ENCODE data around the gene PCDH17.

Gene PCDH17

GRCh38 chr13:57636816-57637215 lies 5.3 kb downstream of the PCDH17 start:
- TF ChIP-seq, protein P1, sequence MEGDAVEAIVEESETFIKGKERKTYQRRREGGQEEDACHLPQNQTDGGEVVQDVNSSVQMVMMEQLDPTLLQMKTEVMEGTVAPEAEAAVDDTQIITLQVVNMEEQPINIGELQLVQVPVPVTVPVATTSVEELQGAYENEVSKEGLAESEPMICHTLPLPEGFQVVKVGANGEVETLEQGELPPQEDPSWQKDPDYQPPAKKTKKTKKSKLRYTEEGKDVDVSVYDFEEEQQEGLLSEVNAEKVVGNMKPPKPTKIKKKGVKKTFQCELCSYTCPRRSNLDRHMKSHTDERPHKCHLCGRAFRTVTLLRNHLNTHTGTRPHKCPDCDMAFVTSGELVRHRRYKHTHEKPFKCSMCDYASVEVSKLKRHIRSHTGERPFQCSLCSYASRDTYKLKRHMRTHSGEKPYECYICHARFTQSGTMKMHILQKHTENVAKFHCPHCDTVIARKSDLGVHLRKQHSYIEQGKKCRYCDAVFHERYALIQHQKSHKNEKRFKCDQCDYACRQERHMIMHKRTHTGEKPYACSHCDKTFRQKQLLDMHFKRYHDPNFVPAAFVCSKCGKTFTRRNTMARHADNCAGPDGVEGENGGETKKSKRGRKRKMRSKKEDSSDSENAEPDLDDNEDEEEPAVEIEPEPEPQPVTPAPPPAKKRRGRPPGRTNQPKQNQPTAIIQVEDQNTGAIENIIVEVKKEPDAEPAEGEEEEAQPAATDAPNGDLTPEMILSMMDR (IDR thresholded peaks at IDR 0.05; ENCODE audit: low read depth, low read length) = no peak
- H3K4me3 ChIP-seq (ENCODE audit: low read depth, low read length) = no peak overlapping the region

GRCh38 chr13:57637515-57637914 lies 6.0 kb downstream of the PCDH17 start:
- H3K4me3 ChIP-seq (ENCODE audit: low read depth, low read length) = no peak overlapping the region

DNA sequence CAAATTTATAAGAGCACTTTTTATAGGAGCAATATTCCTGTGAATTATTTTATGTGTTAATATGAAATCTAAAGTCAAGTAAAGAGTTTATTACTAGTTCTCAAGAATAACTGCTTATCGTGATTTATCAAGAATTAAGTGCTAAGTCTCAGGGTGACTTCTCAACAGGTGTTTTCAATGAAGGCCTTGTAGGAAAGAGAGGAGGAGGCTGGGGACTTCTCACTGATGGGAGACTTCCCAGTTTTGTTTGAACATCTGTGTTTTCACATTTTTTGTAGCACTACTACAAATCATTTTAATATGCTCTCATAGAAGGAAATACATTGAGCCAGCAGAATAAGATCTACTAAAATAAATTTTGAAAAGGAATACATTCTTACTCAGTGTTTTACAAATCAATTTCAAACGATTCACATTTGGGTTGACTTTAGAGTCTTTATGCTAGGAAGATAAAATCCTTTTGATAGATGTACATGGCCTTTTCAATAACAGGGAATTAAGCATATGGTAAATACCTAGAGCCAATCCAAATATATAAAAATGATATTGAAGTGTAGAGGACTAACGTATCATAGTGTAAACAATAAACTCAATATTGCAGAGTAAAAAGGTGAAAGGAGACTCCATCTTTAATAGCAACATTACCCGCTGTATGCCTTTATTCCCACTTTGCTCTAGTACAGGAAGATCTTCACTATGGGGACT lies 6.8 kb downstream of the PCDH17 start:
- TF ChIP-seq, protein P1 (IDR thresholded peaks at IDR 0.05; ENCODE audit: low read depth, low read length) = no peak

More at GRCh38 chr13:57637515-57637914, 6.0 kb downstream of the PCDH17 start:
- TF ChIP-seq, protein P1 (IDR thresholded peaks at IDR 0.05; ENCODE audit: low read depth, low read length) = no peak

GRCh38 chr13:57640607-57641006 lies 9.1 kb downstream of the PCDH17 start:
- TF ChIP-seq, protein P1 (IDR thresholded peaks at IDR 0.05; ENCODE audit: low read depth, low read length) = no peak
- no peak overlapping the region for H3K4me3 ChIP-seq (ENCODE audit: low read depth, low read length)

More for the DNA sequence above, 6.8 kb downstream of the PCDH17 start:
- H3K4me3 ChIP-seq (ENCODE audit: low read depth, low read length) = no peak overlapping the region

DNA sequence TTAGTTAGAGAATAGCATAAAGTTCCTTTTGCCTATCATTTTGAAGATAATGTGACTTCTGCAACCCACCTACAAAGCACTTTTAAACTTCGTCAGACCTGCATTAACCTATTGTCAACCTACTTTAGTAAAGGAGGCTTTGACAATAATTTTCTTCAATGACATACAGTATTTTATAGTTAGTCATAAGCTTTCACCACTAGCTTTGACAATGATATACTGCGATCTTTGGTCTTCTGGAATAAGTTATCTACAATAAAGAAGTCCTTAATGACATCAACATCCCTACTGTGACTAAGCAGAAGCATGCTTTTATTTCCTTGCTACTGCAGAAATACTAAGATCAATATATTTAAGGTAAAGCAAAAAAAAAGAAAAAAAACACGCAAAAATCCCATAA lies 9.5 kb downstream of the PCDH17 start:
- TF ChIP-seq, protein P1 (IDR thresholded peaks at IDR 0.05; ENCODE audit: low read depth, low read length) = no peak
- no peak overlapping the region for H3K4me3 ChIP-seq (ENCODE audit: low read depth, low read length)

- H3K4me3 ChIP-seq (ENCODE audit: low read depth, low read length) = no peak overlapping the region
- TF ChIP-seq, protein P1 (IDR thresholded peaks at IDR 0.05; ENCODE audit: low read depth, low read length) = no peak
Observed at GRCh38 chr13:57644106-57644505, 12.6 kb downstream of the PCDH17 start.

DNA sequence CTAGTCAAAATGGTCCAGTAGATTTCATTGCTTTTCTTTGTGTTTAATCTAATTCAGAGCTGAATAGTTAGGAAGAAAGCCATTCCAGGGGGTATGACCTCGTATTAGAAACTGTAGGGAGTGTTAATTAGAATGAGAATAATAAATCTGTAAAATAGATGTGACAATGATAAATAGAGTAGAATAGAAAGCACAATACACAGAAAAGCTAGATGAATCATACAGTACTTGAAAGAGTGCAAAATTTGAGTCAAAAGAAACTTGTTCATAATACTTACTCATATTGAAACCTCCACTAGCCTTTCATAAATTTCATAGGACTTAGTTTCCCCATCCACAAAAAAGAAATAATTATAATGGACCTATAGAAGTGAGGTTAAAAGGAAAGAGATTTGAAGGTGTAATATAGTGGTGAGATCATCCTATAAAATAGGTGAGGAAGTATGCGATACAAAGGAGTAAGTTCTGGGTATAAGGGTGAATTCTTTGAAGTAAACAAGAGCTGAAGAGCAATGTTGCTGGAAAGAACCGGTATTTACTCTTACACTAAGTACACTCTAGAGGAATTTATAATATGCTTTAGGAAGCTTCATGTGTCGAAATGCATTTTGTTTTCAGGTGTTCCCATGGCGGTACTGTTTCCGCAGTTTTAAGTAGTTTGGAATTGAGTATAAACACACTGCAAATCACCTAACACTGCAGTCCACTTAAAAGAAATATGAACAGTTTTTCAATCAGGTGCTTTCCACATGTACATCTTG lies 21.9 kb downstream of the PCDH17 start:
- no peak overlapping the region for H3K4me3 ChIP-seq (ENCODE audit: low read depth, low read length)
- TF ChIP-seq, protein P1 (IDR thresholded peaks at IDR 0.05; ENCODE audit: low read depth, low read length) = no peak

All from WI38 (cell line).